OCI-LY1 (cell line): Measurements from ENCODE around the gene ETV6.

Experiments used
- H2AFZ ChIP-seq: fragments of 200-600 bp; sonication (generic), shearing (Covaris generic); 2 replicates; pipeline ENCODE4 v1.6.0; 2014; ENCODE audit warnings: antibody characterized with exemption, mild to moderate bottlenecking, low read length
- H3F3A ChIP-seq: fragments of 200-600 bp; sonication (generic), shearing (Covaris generic); 2 replicates; pipeline ENCODE4 v1.6.0; 2014; ENCODE audit warnings: mild to moderate bottlenecking, antibody characterized with exemption, low read length, moderate library complexity; ENCODE audit not compliant: insufficient read depth
- H3K27ac ChIP-seq: fragments of 200-600 bp; sonication (generic); 2 replicates; pipeline ENCODE4 v1.5.1; 2014; ENCODE audit warnings: low read length, mixed run types, mild to moderate bottlenecking, low read depth; ENCODE audit not compliant: poor library complexity, severe bottlenecking
- H3K27me3 ChIP-seq: fragments of 200-600 bp; sonication (generic); 2 replicates; pipeline ENCODE4 v1.6.0; 2014; ENCODE audit warnings: antibody characterized with exemption, mild to moderate bottlenecking, low read length, moderate library complexity; ENCODE audit not compliant: insufficient read depth
- H3K36me3 ChIP-seq: fragments of 200-600 bp; sonication (generic); 2 replicates; pipeline ENCODE4 v1.6.1; 2014; ENCODE audit warnings: mild to moderate bottlenecking, antibody characterized with exemption, low read length, moderate library complexity, mixed read lengths; ENCODE audit not compliant: insufficient read depth
- H3K4me1 ChIP-seq: fragments of 200-600 bp; sonication (generic); 2 replicates; pipeline ENCODE4 v1.5.1; 2014; ENCODE audit warnings: mild to moderate bottlenecking, low read length, moderate library complexity; ENCODE audit not compliant: insufficient read depth, severe bottlenecking
- H3K4me2 ChIP-seq: fragments of 200-600 bp; sonication (generic), shearing (Covaris generic); 2 replicates; pipeline ENCODE4 v1.6.1; 2014; ENCODE audit warnings: low read length
- H3K4me3 ChIP-seq: fragments of 200-600 bp; sonication (generic); 2 replicates; pipeline ENCODE4 v1.5.1; 2014; ENCODE audit warnings: low read length, low read depth, mild to moderate bottlenecking, mixed read lengths; ENCODE audit not compliant: poor library complexity, severe bottlenecking
- H3K79me2 ChIP-seq: fragments of 200-600 bp; shearing (Covaris generic); 2 replicates; pipeline ENCODE4 v1.6.1; 2016; ENCODE audit warnings: mixed run types, low read length, mixed read lengths; ENCODE audit not compliant: insufficient read depth
- H3K9ac ChIP-seq: fragments of 200-600 bp; sonication (generic), shearing (Covaris generic); 2 replicates; pipeline ENCODE4 v1.6.1; 2014; ENCODE audit warnings: mild to moderate bottlenecking, low read length, mixed read lengths
- H3K9me2 ChIP-seq: fragments of 200-600 bp; sonication (generic), shearing (Covaris generic); 2 replicates; pipeline ENCODE4 v1.6.1; 2014; ENCODE audit warnings: low read depth, mild to moderate bottlenecking, low read length, mixed read lengths
- H3K9me3 ChIP-seq: fragments of 200-600 bp; shearing (Covaris generic); 2 replicates; pipeline ENCODE4 v1.6.1; 2014; ENCODE audit warnings: low read length, mixed read lengths
- H4K20me1 ChIP-seq: fragments of 200-600 bp; sonication (generic), shearing (Covaris generic); 2 replicates; pipeline ENCODE4 v1.6.0; 2016; ENCODE audit warnings: mild to moderate bottlenecking, low read length; ENCODE audit not compliant: insufficient read depth
- EZH2 ChIP-seq: fragments of 200-600 bp; sonication (generic), shearing (Covaris generic); IDR thresholded peaks from 2 replicates; pipeline ENCODE4 v1.8.0; 2017; ENCODE audit warnings: borderline replicate concordance, mixed run types, mild to moderate bottlenecking, antibody characterized with exemption, low read length, moderate library complexity, mixed read lengths
- TF ChIP-seq, protein P1 (sequence below): fragments of 200-600 bp; sonication (generic), shearing (Covaris generic); IDR thresholded peaks from 2 replicates; pipeline ENCODE4 v1.5.1; 2017; ENCODE audit warnings: mild to moderate bottlenecking, antibody characterized with exemption, low read length, moderate library complexity, mixed read lengths

ETV6 gene

DNA sequence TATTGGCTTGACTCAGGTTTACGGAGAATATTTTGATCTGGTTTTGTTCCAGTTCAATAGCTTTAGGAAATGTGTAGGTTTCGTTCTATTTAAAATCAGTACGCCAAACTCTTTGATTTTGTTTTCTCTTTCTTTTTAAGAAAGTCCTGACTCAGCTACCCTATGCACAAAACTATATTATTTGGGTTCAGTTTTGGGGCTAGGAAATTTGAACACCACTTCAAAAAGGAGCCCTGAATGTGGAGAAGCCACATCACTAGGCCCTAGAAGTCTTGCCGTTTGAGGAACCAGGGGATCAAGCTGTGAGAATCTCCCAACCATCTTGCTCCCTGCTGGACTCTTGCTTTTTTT is 253.0 kb downstream of the ETV6 start:
- Histone ChIP-seq H3K27me3 (no peaks in the 10 kb centered on the region), H3K4me3 (no peak overlapping the region), H3K36me3 (no peaks in the 10 kb centered on the region), H3K9me3 (no peaks in the 10 kb centered on the region), H3K4me2 (peak overlapping the region; percentile 26; the same call in 1 of the 2 replicates), H3K9ac (peak overlapping the region; percentile 19; the same call in 1 of the 2 replicates), H3F3A (no peaks in the 10 kb centered on the region), H3K4me1 (peaks cover 39% of the 10 kb centered on the region), H3K9me2 (no peaks in the 10 kb centered on the region), H3K79me2 (no peaks in the 10 kb centered on the region), H3K27ac (peak overlapping the region; percentile 77), H4K20me1 (no peaks in the 10 kb centered on the region), H2AFZ (0 out of 2 replicates have a peak overlapping the region, but pooled peaks have one; percentile 53)
- TF ChIP-seq, protein P1, sequence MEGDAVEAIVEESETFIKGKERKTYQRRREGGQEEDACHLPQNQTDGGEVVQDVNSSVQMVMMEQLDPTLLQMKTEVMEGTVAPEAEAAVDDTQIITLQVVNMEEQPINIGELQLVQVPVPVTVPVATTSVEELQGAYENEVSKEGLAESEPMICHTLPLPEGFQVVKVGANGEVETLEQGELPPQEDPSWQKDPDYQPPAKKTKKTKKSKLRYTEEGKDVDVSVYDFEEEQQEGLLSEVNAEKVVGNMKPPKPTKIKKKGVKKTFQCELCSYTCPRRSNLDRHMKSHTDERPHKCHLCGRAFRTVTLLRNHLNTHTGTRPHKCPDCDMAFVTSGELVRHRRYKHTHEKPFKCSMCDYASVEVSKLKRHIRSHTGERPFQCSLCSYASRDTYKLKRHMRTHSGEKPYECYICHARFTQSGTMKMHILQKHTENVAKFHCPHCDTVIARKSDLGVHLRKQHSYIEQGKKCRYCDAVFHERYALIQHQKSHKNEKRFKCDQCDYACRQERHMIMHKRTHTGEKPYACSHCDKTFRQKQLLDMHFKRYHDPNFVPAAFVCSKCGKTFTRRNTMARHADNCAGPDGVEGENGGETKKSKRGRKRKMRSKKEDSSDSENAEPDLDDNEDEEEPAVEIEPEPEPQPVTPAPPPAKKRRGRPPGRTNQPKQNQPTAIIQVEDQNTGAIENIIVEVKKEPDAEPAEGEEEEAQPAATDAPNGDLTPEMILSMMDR, result no peak
- TF ChIP-seq EZH2, result no peak

GRCh38 chr12:11904124-11904523 is 254.7 kb downstream of the ETV6 start:
- no peak overlapping the region for H3K4me3 ChIP-seq
- no peaks in the 10 kb centered on the region for H3K9me2 ChIP-seq
- H2AFZ ChIP-seq, result no peak overlapping the region
- H4K20me1 ChIP-seq, result no peaks in the 10 kb centered on the region
- peaks cover 12% of the 10 kb centered on the region for H3K9me3 ChIP-seq
- no peaks in the 10 kb centered on the region for H3K36me3 ChIP-seq
- H3K4me2 ChIP-seq, result no peak overlapping the region
- TF ChIP-seq, protein P1, result no peak
- TF ChIP-seq EZH2, result no peak
- H3K9ac ChIP-seq, result no peak overlapping the region
- H3F3A ChIP-seq, result no peaks in the 10 kb centered on the region
- H3K79me2 ChIP-seq, result no peaks in the 10 kb centered on the region
- peaks cover 31% of the 10 kb centered on the region for H3K4me1 ChIP-seq
- no peak overlapping the region for H3K27ac ChIP-seq
- no peaks in the 10 kb centered on the region for H3K27me3 ChIP-seq

GRCh38 chr12:11905534-11905933 is 256.1 kb downstream of the ETV6 start:
- no peaks in the 10 kb centered on the region for H3K27me3 ChIP-seq
- no peak overlapping the region for H2AFZ ChIP-seq
- H3K4me3 ChIP-seq, result no peak overlapping the region
- H3K9me2 ChIP-seq, result no peaks in the 10 kb centered on the region
- H3K4me2 ChIP-seq, result no peak overlapping the region
- no peaks in the 10 kb centered on the region for H3F3A ChIP-seq
- H3K27ac ChIP-seq, result no peak overlapping the region
- no peak for TF ChIP-seq EZH2
- TF ChIP-seq, protein P1, result no peak
- no peaks in the 10 kb centered on the region for H3K79me2 ChIP-seq
- H3K36me3 ChIP-seq, result no peaks in the 10 kb centered on the region
- H3K9me3 ChIP-seq, result peaks cover 12% of the 10 kb centered on the region
- no peaks in the 10 kb centered on the region for H4K20me1 ChIP-seq
- H3K4me1 ChIP-seq, result peaks cover 29% of the 10 kb centered on the region
- H3K9ac ChIP-seq, result no peak overlapping the region
